Suprapubic skin (tissue), 4 donors: ENCODE measurements around the gene GIT2. TPM values are rescaled to one million over a fixed set of nuclear protein-coding genes. Genes with fewer than 3 reads are reported as not detected.

ENCODE experiments used
- DNase-seq, 2 donors: peaks; one replicate each; pipeline ENCODE4 v3.0.0-alpha.2; 2019; ENCODE audit warnings: low spot score in 2 of 2
- H3K27ac ChIP-seq: fragments of 200-600 bp; sonication (generic); one replicate; pipeline ENCODE4 v1.5.1; 2019
- H3K27me3 ChIP-seq: fragments of 200-600 bp; sonication (generic); one replicate; pipeline ENCODE4 v1.5.1; 2019
- H3K36me3 ChIP-seq: fragments of 200-600 bp; sonication (generic); one replicate; pipeline ENCODE4 v1.5.1; 2019
- H3K4me1 ChIP-seq: fragments of 200-600 bp; sonication (generic); one replicate; pipeline ENCODE4 v1.5.1; 2019
- H3K4me3 ChIP-seq: fragments of 200-600 bp; sonication (generic); one replicate; pipeline ENCODE4 v1.5.1; 2019; ENCODE audit warnings: mild to moderate bottlenecking
- H3K9me3 ChIP-seq: fragments of 200-600 bp; sonication (generic); one replicate; pipeline ENCODE4 v1.5.1; 2019
- EP300 ChIP-seq: sonication (generic); formaldehyde crosslinking; IDR thresholded peaks from one replicate; pipeline ENCODE4 v1.6.1; 2017; ENCODE audit warnings: antibody characterized with exemption
- POLR2A ChIP-seq, 2 donors: fragments of 450-650 bp; IDR thresholded peaks; one replicate each; pipeline ENCODE4 v1.6.1; 2017; ENCODE audit warnings: antibody characterized with exemption in 2 of 2, mild to moderate bottlenecking in 2 of 2, moderate library complexity in 2 of 2
- POLR2AphosphoS5 ChIP-seq, 3 donors: sonication (generic); formaldehyde crosslinking; IDR thresholded peaks; one replicate each; pipeline ENCODE4 v1.6.1; 2017; ENCODE audit warnings: antibody characterized with exemption in 3 of 3
- WGBS: methylation state at CpG from one replicate; pipeline ENCODE4 v1.1.5; 2018; 5-methylcytosine and 5-hydroxymethylcytosine counted together
- total RNA-seq, 4 donors: library from RNA; depleted of rRNA; stranded (reverse); fragments of >200 nt; gene quantifications; one replicate each; pipeline ENCODE4 v1.1.0, GENCODE V29; 2016
- TF ChIP-seq, protein P1 (sequence below), 2 donors: fragments of 200-600 bp in 1 of 2; fragments of 450-650 bp in 1 of 2; sonication (generic) in 1 of 2; IDR thresholded peaks; one replicate each; pipeline ENCODE4 v1.5.1; 2016 to 2019; ENCODE audit warnings: antibody characterized with exemption in 2 of 2, mild to moderate bottlenecking in 1 of 2, moderate library complexity in 1 of 2

The GIT2 gene
- total RNA-seq, 4 donors from 2014 or later = 19.4 to 60.6 (median 35.0) TPM

DNA sequence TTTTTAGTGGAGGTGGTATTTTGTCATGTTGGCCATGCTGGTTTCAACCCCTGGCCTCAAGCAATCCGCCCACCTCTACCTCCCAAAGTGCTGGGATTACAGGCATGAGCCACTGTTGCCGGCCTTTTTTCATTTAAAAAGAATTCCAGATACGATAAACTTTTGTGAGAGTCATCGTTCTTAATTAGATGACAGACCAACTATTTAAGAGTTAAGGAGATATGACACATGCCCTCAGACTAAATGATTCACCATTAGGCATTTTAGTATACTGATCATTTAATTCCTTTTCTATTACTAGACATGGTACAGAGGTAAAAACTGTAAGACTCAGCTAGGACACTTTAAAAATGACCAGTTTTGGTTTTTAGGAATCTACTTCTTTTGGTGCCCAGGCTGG, 5.4 kb upstream of the GIT2 start:
- Histone ChIP-seq H3K4me1 (peaks cover 43% of the 10 kb centered on the region), H3K27ac (peak overlapping the region; percentile 76), H3K36me3 (no peaks in the 10 kb centered on the region), H3K4me3 (no peak overlapping the region), H3K9me3 (no peaks in the 10 kb centered on the region), H3K27me3 (no peaks in the 10 kb centered on the region)
- 65% methylated on average over 4 of the region's 4 CpGs for WGBS
- TF ChIP-seq, protein P1, sequence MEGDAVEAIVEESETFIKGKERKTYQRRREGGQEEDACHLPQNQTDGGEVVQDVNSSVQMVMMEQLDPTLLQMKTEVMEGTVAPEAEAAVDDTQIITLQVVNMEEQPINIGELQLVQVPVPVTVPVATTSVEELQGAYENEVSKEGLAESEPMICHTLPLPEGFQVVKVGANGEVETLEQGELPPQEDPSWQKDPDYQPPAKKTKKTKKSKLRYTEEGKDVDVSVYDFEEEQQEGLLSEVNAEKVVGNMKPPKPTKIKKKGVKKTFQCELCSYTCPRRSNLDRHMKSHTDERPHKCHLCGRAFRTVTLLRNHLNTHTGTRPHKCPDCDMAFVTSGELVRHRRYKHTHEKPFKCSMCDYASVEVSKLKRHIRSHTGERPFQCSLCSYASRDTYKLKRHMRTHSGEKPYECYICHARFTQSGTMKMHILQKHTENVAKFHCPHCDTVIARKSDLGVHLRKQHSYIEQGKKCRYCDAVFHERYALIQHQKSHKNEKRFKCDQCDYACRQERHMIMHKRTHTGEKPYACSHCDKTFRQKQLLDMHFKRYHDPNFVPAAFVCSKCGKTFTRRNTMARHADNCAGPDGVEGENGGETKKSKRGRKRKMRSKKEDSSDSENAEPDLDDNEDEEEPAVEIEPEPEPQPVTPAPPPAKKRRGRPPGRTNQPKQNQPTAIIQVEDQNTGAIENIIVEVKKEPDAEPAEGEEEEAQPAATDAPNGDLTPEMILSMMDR (IDR thresholded peaks at IDR 0.05) = no peak
- TF ChIP-seq POLR2AphosphoS5 (IDR thresholded peaks at IDR 0.05) = no peak
- TF ChIP-seq EP300 = no peak
- TF ChIP-seq POLR2A (IDR thresholded peaks at IDR 0.05) = no peak
- DNase-seq = no peak

DNA sequence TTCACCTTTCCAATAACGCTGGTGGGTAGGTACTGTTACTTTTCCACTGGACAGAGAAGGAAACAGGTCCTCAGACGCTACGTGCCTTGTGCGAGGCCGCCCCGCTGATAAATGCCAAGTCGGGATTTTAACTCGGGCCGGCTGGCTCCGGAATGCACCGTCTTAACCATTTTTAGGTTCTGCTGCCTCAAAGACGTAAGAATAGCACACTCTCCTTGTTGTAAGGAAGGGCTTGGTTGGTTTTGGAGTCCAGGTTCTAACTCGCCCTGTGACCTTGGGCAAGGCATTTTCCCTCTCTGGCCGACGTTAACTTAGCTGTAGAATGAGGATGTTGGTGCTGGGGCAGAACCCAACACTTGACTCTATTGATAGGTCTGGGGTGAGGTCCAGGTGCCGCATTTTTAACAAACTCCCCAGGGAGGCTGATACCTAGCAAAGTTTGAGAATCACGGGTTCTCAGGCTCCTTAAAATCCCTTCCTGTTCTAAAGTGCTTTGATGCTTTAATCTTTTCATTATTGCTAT, 3.9 kb upstream of the GIT2 start:
- no peaks in the 10 kb centered on the region for H3K27me3 ChIP-seq
- H3K4me3 ChIP-seq = peak overlapping the region; percentile 88
- H3K27ac ChIP-seq = peak overlapping the region; percentile 92
- H3K9me3 ChIP-seq = no peaks in the 10 kb centered on the region
- 1% methylated on average over 15 of the region's 17 CpGs for WGBS
- H3K36me3 ChIP-seq = no peaks in the 10 kb centered on the region
- peaks cover 52% of the 10 kb centered on the region for H3K4me1 ChIP-seq
- TF ChIP-seq POLR2AphosphoS5 (IDR thresholded peaks at IDR 0.05) = no peak
- TF ChIP-seq EP300 = no peak
- TF ChIP-seq, protein P1 (IDR thresholded peaks at IDR 0.05) = no peak
- no peak for TF ChIP-seq POLR2A (IDR thresholded peaks at IDR 0.05)
- no peak for DNase-seq

DNA sequence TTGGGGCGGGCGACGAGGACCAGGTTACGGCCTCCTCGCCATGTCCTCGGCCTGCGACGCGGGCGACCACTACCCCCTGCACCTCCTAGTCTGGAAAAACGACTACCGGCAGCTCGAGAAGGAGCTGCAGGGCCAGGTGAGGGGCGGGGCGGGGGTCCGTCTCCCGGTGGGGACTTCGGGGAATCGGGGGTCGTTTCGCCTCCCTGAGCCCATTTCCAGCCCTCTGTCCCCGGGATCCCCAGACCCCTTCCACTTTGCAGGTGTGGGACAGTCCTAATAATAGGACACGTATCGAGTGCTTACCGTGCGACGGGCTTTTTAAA, 3.4 kb upstream of the GIT2 start:
- Histone ChIP-seq H3K27ac (peak overlapping the region; percentile 92), H3K4me1 (peaks cover 57% of the 10 kb centered on the region), H3K4me3 (peak overlapping the region; percentile 88), H3K27me3 (no peaks in the 10 kb centered on the region), H3K36me3 (no peaks in the 10 kb centered on the region), H3K9me3 (no peaks in the 10 kb centered on the region)
- no peak for TF ChIP-seq POLR2AphosphoS5 (IDR thresholded peaks at IDR 0.05)
- TF ChIP-seq POLR2A (IDR thresholded peaks at IDR 0.05) = no peak
- no peak for TF ChIP-seq EP300
- TF ChIP-seq, protein P1 (IDR thresholded peaks at IDR 0.05) = no peak
- 0% methylated on average over 6 of the region's 27 CpGs for whole genome bisulfite sequencing
- peak in 1 of 2 donors; percentile 66 for DNase-seq

DNA sequence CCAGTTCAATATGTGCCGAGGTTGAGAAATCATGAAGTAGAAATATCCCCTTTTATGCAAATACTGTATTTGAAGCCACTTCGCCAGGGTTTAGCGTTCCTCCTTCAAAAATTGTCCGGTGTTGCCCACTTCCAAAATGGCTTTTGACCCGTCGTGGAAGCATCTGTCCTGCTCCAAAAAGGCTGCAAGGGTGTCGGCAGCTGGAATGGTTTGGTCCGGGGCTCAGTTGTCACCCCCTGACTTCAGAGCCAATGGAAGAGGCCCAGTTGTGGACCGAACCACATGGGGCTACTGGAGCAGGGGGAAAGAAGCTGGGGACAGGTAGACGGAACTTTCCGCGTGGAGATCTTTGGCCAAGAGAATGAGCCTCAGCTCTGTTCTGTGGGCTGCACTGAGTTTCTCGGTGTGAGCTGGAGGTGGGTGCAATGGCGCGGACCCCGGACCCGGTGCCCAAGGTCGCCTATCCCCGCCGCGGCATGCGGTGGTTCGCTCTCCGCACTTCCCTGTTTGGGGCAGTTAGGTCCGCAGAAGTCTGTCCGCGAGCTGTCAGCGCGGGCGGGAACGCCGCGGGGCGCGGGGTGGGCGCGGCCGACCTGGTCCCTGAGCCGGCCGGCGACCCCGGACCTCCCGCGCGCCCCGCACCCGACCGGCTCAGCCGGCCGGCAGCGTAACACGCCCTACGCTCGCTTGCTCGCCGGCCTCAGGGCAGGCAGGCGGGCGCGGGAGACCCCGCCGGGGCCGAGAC, 2.9 kb upstream of the GIT2 start, which contains the start of gene ANKRD13A:
Gene ANKRD13A, plus strand, starts transcription at position 527 of the 745 bp plus-strand sequence. CDS start 259 bp downstream, outside the sequence.
- DNase-seq = peak; percentile 95 to 96
- peaks cover 62% of the 10 kb centered on the region for H3K4me1 ChIP-seq
- under 1% methylated on average over 37 of the region's 62 CpGs for WGBS

More for the DNA sequence above, 2.9 kb upstream of the GIT2 start, which contains the start of gene ANKRD13A:
- Histone ChIP-seq H3K9me3 (no peaks in the 10 kb centered on the region), H3K27me3 (no peaks in the 10 kb centered on the region), H3K27ac (peak within 1 kb of the TSS; percentile 92), H3K4me3 (peak within 1 kb of the TSS; percentile 88), H3K36me3 (no peaks in the 10 kb centered on the region)
- TF ChIP-seq POLR2A (IDR thresholded peaks at IDR 0.05) (peak in 1 of 2 donors; percentile 84), POLR2AphosphoS5 (IDR thresholded peaks at IDR 0.05) (peak in 2 of 3 donors; percentile 89 to 95), EP300 (no peak)
- TF ChIP-seq, protein P1 (IDR thresholded peaks at IDR 0.05) = peak in 1 of 2 donors; percentile 11
